Measurements from ENCODE around the gene CLCN4. TPM values are rescaled to one million over a fixed set of nuclear protein-coding genes. Genes with fewer than 3 reads are reported as not detected.

Gene CLCN4
- total RNA-seq, 4 donors from 2014 or later: 7.1 to 19.1 (median 15.9) TPM

DNA sequence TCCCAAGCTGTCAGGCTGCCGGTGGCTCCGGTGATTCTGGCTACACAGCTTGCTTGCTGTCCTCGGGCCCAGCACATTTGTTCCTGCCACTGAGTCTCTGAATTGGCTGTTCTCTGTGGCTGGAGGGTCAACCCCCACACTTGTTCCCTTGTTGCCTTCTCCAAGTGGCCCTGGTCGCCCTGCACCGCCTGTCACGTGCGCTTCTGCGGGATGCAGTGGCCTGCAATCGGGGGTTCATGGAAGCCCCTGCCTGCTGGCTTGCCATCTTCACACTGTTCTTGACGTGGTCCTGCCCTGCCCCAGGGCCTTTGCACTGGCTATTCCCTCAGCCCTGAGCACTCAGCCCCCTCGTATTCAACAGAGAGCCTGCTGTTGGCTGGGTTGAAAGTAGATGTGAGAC is 8.1 kb downstream of the CLCN4 start:
- DNase-seq: no peak
- H3K4me1 ChIP-seq: no peaks in the 10 kb centered on the region
- intact Hi-C loops (cut with DNase I): no loop called here
- H3K9me3 ChIP-seq: no peaks in the 10 kb centered on the region
- no peaks in the 10 kb centered on the region for H3K36me3 ChIP-seq
- no peak overlapping the region for H3K4me3 ChIP-seq (replicated peaks in 1 of 3)
- 100% methylated on average over 2 of the region's 11 CpGs; no CpG with 5 or more reads in 1 of the 2 donors for WGBS, 2 donors
- TF ChIP-seq POLR2A (IDR thresholded peaks at IDR 0.05): no peak
- TF ChIP-seq, protein P1, sequence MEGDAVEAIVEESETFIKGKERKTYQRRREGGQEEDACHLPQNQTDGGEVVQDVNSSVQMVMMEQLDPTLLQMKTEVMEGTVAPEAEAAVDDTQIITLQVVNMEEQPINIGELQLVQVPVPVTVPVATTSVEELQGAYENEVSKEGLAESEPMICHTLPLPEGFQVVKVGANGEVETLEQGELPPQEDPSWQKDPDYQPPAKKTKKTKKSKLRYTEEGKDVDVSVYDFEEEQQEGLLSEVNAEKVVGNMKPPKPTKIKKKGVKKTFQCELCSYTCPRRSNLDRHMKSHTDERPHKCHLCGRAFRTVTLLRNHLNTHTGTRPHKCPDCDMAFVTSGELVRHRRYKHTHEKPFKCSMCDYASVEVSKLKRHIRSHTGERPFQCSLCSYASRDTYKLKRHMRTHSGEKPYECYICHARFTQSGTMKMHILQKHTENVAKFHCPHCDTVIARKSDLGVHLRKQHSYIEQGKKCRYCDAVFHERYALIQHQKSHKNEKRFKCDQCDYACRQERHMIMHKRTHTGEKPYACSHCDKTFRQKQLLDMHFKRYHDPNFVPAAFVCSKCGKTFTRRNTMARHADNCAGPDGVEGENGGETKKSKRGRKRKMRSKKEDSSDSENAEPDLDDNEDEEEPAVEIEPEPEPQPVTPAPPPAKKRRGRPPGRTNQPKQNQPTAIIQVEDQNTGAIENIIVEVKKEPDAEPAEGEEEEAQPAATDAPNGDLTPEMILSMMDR (IDR thresholded peaks at IDR 0.05): no peak
- H3K27ac ChIP-seq: no peak overlapping the region
- H3K27me3 ChIP-seq: peaks cover under 1% of the 10 kb centered on the region

- Histone ChIP-seq H3K4me1 (no peaks in the 10 kb centered on the region), H3K4me3 (replicated peaks in 1 of 3) (no peak overlapping the region), H3K27ac (no peak overlapping the region), H3K27me3 (no peaks in the 10 kb centered on the region), H3K9me3 (no peaks in the 10 kb centered on the region), H3K36me3 (no peaks in the 10 kb centered on the region)
- WGBS, 2 donors: 87 to 88% methylated on average over 12 to 17 of the region's 18 CpGs
- DNase-seq: no peak
- TF ChIP-seq, protein P1 (IDR thresholded peaks at IDR 0.05): no peak
- no peak for TF ChIP-seq POLR2A (IDR thresholded peaks at IDR 0.05)
- intact Hi-C loops (cut with DNase I): no loop called here
These were observed 8.9 kb downstream of the CLCN4 start for GRCh38 chrX:10165580-10166247.

DNA sequence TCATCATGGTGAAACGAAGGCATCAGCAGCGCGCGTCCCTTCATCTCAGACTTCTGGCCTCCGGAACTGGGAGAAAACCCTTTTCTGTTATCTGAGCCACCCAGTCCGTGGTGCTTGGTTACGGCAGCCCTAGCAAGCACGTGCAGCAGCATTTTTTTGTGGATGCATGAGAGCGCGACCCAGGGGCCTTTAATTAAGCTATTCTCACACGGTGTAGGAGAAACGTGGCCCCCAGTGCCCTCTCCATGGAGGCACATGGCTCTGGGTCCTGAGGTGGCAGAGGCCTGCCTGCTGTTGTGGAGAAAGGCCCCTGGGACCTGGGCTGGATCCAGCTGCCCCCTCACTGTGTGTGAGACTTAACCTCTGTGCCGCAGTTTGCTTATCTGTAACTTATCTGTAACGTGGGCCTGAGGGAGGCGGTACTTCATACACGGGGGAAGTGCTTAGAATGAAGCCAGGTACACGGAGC is 9.5 kb downstream of the CLCN4 start:
- 84 to 85% methylated on average over 7 to 11 of the region's 17 CpGs for WGBS, 2 donors
- H3K4me3 ChIP-seq (replicated peaks in 1 of 3): no peak overlapping the region
- intact Hi-C loops (cut with DNase I): no loop called here
- H3K9me3 ChIP-seq: no peaks in the 10 kb centered on the region
- no peak for DNase-seq
- H3K4me1 ChIP-seq: no peaks in the 10 kb centered on the region
- H3K36me3 ChIP-seq: no peaks in the 10 kb centered on the region
- H3K27ac ChIP-seq: no peak overlapping the region
- TF ChIP-seq, protein P1 (IDR thresholded peaks at IDR 0.05): no peak
- no peak for TF ChIP-seq POLR2A (IDR thresholded peaks at IDR 0.05)
- H3K27me3 ChIP-seq: no peaks in the 10 kb centered on the region

DNA sequence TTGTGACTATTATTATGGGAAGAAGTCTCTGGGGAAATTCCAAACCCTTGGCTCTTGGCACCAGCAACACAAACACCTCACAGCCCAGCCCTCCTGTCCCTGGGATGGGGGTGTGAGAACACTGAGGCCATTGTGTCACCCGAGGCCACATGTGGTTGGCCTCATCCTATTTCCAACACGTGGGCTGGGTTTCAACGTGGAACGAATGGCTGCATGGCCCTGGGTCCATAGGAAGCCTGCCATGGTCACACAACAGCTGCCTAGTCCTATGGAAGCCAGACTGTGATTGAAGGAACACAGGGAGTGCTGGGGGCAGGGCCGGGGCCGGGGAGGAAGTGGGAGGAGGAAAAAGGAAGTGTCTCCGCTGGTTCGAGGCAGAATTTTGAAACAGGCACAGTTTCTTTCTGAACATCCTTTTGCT is 10.0 kb downstream of the CLCN4 start:
- no peaks in the 10 kb centered on the region for H3K27me3 ChIP-seq
- H3K9me3 ChIP-seq: no peaks in the 10 kb centered on the region
- no peaks in the 10 kb centered on the region for H3K36me3 ChIP-seq
- no peak overlapping the region for H3K4me3 ChIP-seq (replicated peaks in 1 of 3)
- H3K4me1 ChIP-seq: no peaks in the 10 kb centered on the region
- no peak overlapping the region for H3K27ac ChIP-seq
- DNase-seq: no peak
- intact Hi-C loops (cut with DNase I): no loop called here
- TF ChIP-seq, protein P1 (IDR thresholded peaks at IDR 0.05): no peak
- no peak for TF ChIP-seq POLR2A (IDR thresholded peaks at IDR 0.05)
- WGBS, 2 donors: 47 to 76% methylated on average over 8 of the region's 8 CpGs

DNA sequence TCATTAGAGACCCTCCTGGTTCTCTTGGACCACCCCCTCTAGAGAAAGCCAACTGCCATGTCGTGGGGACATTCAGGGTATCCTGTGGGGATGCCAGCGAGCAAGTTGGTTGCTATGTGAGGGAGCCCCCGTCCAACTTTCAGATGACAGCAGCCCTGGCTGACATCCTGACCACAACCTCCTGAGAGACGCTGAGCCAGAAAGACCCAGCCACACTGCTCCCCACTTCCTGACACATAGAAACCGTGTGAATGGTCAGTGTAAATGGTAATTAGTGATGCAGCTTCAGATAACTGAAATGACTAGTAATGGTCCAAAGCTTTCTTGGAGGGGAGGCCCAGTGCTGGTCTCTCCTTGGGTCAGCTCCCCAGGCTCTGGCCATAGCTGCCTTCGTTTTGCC is 10.8 kb downstream of the CLCN4 start:
- Histone ChIP-seq H3K9me3 (no peaks in the 10 kb centered on the region), H3K4me3 (replicated peaks in 1 of 3) (no peak overlapping the region), H3K4me1 (no peaks in the 10 kb centered on the region), H3K27me3 (no peaks in the 10 kb centered on the region), H3K36me3 (no peaks in the 10 kb centered on the region), H3K27ac (no peak overlapping the region)
- TF ChIP-seq POLR2A (IDR thresholded peaks at IDR 0.05): no peak
- TF ChIP-seq, protein P1 (IDR thresholded peaks at IDR 0.05): no peak
- intact Hi-C loops (cut with DNase I): no loop called here
- DNase-seq: no peak
- WGBS, 2 donors: 68 to 88% methylated on average over 3 to 6 of the region's 6 CpGs
